ENCODE data around the gene NSMF. TPM values are rescaled to one million over a fixed set of nuclear protein-coding genes. Genes with fewer than 3 reads are reported as not detected.

The NSMF gene
- total RNA-seq, 1 experiment from 2014 or later, result 52.7 TPM

GRCh38 chr9:137434498-137435380, 24.4 kb downstream of the NSMF start:
- no TSS peak for BruUV-seq (replicated peaks)
- POLR2A ChIA-PET (ENCODE audit: low non-redundant PET), result no interaction called here
- no peak for DNase-seq (ENCODE audit: low spot score)
- Histone ChIP-seq H3K27me3 (replicated peaks; ENCODE audit: insufficient read depth, low read depth, low read length, poor library complexity) (no peaks in the 10 kb centered on the region), H3K4me3 (ENCODE audit: low read depth, low read length, poor library complexity, severe bottlenecking) (no peak overlapping the region), H3K9me3 (ENCODE audit: low read depth, low read length, poor library complexity, severe bottlenecking) (no peaks in the 10 kb centered on the region), H3K4me1 (ENCODE audit: insufficient read depth, low read length, poor library complexity, severe bottlenecking) (no peaks in the 10 kb centered on the region), H3K27ac (ENCODE audit: low read depth, low read length, poor library complexity, severe bottlenecking) (no peak overlapping the region), H3K36me3 (ENCODE audit: insufficient read depth, low read length, poor library complexity, severe bottlenecking) (no peaks in the 10 kb centered on the region)
- intact Hi-C loops (cut with micrococcal nuclease; ENCODE audit: unreplicated experiment), result no loop called here
- CTCF ChIA-PET, result no interaction called here
- TF ChIP-seq EZH2 (IDR thresholded peaks at IDR 0.05; ENCODE audit: borderline replicate concordance, low read depth, low read length, poor library complexity, severe bottlenecking), result no peak

GRCh38 chr9:137433916-137434431, 25.2 kb downstream of the NSMF start:
- no peaks in the 10 kb centered on the region for H3K36me3 ChIP-seq (ENCODE audit: insufficient read depth, low read length, poor library complexity, severe bottlenecking)
- H3K27ac ChIP-seq (ENCODE audit: low read depth, low read length, poor library complexity, severe bottlenecking), result no peak overlapping the region
- no peak for DNase-seq (ENCODE audit: low spot score)
- H3K27me3 ChIP-seq (replicated peaks; ENCODE audit: insufficient read depth, low read depth, low read length, poor library complexity), result no peaks in the 10 kb centered on the region
- TF ChIP-seq EZH2 (IDR thresholded peaks at IDR 0.05; ENCODE audit: borderline replicate concordance, low read depth, low read length, poor library complexity, severe bottlenecking), result no peak
- TF ChIP-seq CTCF (conservative IDR thresholded peaks at IDR 0.05; ENCODE audit: low read depth, low read length), result no peak
- intact Hi-C loops (cut with micrococcal nuclease; ENCODE audit: unreplicated experiment), result no loop called here
- ChIA-PET POLR2A (ENCODE audit: low non-redundant PET) (no interaction called here), CTCF (no interaction called here)
- no peaks in the 10 kb centered on the region for H3K9me3 ChIP-seq (ENCODE audit: low read depth, low read length, poor library complexity, severe bottlenecking)
- no TSS peak for BruUV-seq (replicated peaks)
- H3K4me1 ChIP-seq (ENCODE audit: insufficient read depth, low read length, poor library complexity, severe bottlenecking), result no peaks in the 10 kb centered on the region
- H3K4me3 ChIP-seq (ENCODE audit: low read depth, low read length, poor library complexity, severe bottlenecking), result no peak overlapping the region

- intact Hi-C loops (cut with micrococcal nuclease; ENCODE audit: unreplicated experiment), result no loop called here
- CTCF ChIA-PET, result no interaction called here
- no peak for DNase-seq (ENCODE audit: low spot score)
- Histone ChIP-seq H3K4me1 (ENCODE audit: insufficient read depth, low read length, poor library complexity, severe bottlenecking) (no peaks in the 10 kb centered on the region), H3K4me3 (ENCODE audit: low read depth, low read length, poor library complexity, severe bottlenecking) (no peak overlapping the region), H3K27me3 (replicated peaks; ENCODE audit: insufficient read depth, low read depth, low read length, poor library complexity) (no peaks in the 10 kb centered on the region), H3K27ac (ENCODE audit: low read depth, low read length, poor library complexity, severe bottlenecking) (no peak overlapping the region), H3K36me3 (ENCODE audit: insufficient read depth, low read length, poor library complexity, severe bottlenecking) (no peaks in the 10 kb centered on the region), H3K9me3 (ENCODE audit: low read depth, low read length, poor library complexity, severe bottlenecking) (no peaks in the 10 kb centered on the region)
- BruUV-seq (replicated peaks), result no TSS peak
- POLR2A ChIA-PET (ENCODE audit: low non-redundant PET), result no interaction called here
- no peak for TF ChIP-seq EZH2 (IDR thresholded peaks at IDR 0.05; ENCODE audit: borderline replicate concordance, low read depth, low read length, poor library complexity, severe bottlenecking)
- no peak for TF ChIP-seq CTCF (conservative IDR thresholded peaks at IDR 0.05; ENCODE audit: low read depth, low read length)
Measured at GRCh38 chr9:137433349-137433915, 25.7 kb downstream of the NSMF start.
